HUES64 (cell line): ENCODE measurements around the gene FBLN1.

ENCODE experiments used
- H3K27ac ChIP-seq: 2 replicates; pipeline ENCODE4 v1.7.0; 2013; ENCODE audit warnings: low read depth, low read length, inconsistent platforms
- H3K27me3 ChIP-seq: 2 replicates; pipeline ENCODE4 v1.6.1; 2013; ENCODE audit warnings: mild to moderate bottlenecking, low read length; ENCODE audit not compliant: insufficient read depth
- H3K36me3 ChIP-seq: 2 replicates; pipeline ENCODE4 v1.6.1; 2013; ENCODE audit warnings: mild to moderate bottlenecking, low read length; ENCODE audit not compliant: insufficient read depth
- H3K4me1 ChIP-seq: 2 replicates; pipeline ENCODE4 v1.6.1; 2013; ENCODE audit warnings: mild to moderate bottlenecking, low read length, moderate library complexity; ENCODE audit not compliant: insufficient read depth
- H3K4me3 ChIP-seq: 2 replicates; pipeline ENCODE4 v1.5.1; 2013; ENCODE audit warnings: mild to moderate bottlenecking, low read length, moderate library complexity
- H3K9ac ChIP-seq: 2 replicates; pipeline ENCODE4 v1.6.1; 2013; ENCODE audit warnings: mild to moderate bottlenecking, low read depth, low read length
- H3K9me3 ChIP-seq: 2 replicates; pipeline ENCODE4 v1.6.1; 2013; ENCODE audit warnings: low read depth, low read length; ENCODE audit not compliant: insufficient read depth
- WGBS: fragments of 150-250, 120-280 bp; methylation state at CpG from one replicate; pipeline ENCODE4 v1.1.7; 2013; ENCODE audit warnings: missing lambda C conversion rate; 5-methylcytosine and 5-hydroxymethylcytosine counted together

FBLN1 gene

DNA sequence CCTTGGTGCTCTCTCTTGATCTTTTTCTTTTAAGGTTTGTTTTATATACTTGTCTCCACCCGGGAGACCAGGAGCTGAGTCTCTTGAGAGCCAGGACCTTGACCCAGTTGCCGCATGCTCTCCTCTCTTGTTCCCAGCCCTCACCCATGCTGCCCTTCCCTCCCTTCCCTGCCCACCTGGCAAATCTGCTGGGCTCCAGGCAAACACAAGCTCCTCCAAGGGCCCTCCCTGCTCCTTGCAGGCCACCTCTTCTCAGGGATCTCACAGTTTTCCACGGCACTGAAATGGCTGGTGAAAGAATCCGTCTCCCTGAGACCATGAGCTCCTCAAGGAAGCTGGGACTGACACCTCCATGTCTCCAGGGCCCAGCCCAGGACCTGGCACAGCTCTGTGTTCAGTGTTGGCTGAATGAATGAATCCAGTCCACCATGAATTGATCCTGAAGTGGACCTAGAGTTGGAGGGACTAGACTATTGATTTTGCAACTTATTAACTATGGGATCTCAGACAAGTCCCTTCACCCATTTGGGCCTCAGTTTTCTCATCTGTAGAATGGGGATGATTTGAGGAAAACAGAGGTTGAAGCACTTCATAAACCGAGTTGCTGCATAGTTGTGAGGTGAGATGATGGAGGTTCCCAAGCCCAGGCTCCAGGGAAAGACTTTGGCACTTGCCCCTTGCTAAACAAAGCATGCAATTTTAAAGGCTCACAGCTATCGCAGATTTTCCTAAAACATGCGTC is 25.1 kb upstream of the FBLN1 start:
- no peak overlapping the region for H3K27ac ChIP-seq
- no peaks in the 10 kb centered on the region for H3K9me3 ChIP-seq
- WGBS, result 92% methylated on average over 7 of the region's 7 CpGs
- H3K27me3 ChIP-seq, result no peaks in the 10 kb centered on the region
- no peaks in the 10 kb centered on the region for H3K36me3 ChIP-seq
- no peak overlapping the region for H3K4me3 ChIP-seq
- peaks cover 6% of the 10 kb centered on the region; the same call in 1 of the 2 replicates for H3K4me1 ChIP-seq
- H3K9ac ChIP-seq, result no peak overlapping the region

DNA sequence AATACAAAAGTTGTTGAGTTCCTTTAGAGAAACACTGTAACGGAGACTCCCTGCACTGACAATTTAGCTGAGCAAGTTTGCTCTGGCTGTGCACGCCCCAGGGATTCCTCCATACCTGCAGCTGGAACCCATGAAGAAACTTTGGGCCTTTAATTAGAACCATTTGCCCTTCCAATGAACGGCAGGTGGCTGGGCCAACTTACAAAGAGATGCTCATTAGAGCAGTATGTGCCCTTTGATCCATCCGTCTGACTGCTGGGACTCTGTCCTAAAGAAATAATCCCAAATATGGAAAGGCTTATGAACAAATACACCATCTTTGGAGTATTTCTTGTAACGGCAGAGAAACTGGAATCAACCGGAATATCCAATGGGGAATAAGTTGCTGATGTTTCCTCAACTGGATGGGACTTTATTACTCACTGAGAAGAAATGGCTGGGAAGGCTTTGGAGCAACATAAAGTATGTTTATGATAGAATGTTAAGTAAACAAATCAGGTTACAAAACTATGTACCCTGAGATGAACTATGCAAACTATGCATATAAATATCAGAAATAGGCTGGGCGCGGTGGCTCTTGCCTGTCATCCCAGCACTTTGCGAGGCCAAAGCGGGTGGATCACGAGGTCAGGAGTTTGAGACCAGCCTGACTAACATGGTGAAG is 24.4 kb upstream of the FBLN1 start:
- Histone ChIP-seq H3K36me3 (no peaks in the 10 kb centered on the region), H3K4me1 (peaks cover 6% of the 10 kb centered on the region; the same call in 1 of the 2 replicates), H3K4me3 (no peak overlapping the region), H3K27ac (no peak overlapping the region), H3K9ac (no peak overlapping the region), H3K9me3 (no peaks in the 10 kb centered on the region; the same call in 1 of the 2 replicates), H3K27me3 (no peaks in the 10 kb centered on the region)
- WGBS, result 86% methylated on average over 11 of the region's 11 CpGs

DNA sequence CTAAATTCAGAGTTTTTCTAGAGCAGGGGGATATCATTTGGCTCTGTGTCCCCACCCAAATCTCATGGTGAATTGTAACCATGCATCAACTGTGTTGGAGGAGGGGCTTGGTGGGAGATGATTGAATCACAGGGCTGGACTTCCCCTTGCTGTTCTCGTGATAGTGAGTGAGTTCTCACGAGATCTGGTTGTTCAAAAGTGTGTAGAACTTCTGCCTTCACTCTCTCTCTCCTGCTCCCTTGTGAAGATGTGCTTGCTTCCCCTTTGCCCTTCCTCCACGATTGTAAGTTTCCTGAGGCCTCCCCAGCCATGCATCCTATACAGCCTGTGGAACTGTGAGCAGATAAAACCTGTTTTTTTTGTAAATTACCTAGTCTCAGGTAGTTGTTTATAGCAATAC is 22.0 kb upstream of the FBLN1 start:
- H3K4me3 ChIP-seq, result no peak overlapping the region
- 95% methylated on average over 3 of the region's 3 CpGs for WGBS
- H3K9me3 ChIP-seq, result peaks cover 2% of the 10 kb centered on the region; the same call in 1 of the 2 replicates
- no peaks in the 10 kb centered on the region for H3K27me3 ChIP-seq
- H3K36me3 ChIP-seq, result no peaks in the 10 kb centered on the region
- H3K27ac ChIP-seq, result no peak overlapping the region
- H3K9ac ChIP-seq, result no peak overlapping the region
- H3K4me1 ChIP-seq, result no peaks in the 10 kb centered on the region

DNA sequence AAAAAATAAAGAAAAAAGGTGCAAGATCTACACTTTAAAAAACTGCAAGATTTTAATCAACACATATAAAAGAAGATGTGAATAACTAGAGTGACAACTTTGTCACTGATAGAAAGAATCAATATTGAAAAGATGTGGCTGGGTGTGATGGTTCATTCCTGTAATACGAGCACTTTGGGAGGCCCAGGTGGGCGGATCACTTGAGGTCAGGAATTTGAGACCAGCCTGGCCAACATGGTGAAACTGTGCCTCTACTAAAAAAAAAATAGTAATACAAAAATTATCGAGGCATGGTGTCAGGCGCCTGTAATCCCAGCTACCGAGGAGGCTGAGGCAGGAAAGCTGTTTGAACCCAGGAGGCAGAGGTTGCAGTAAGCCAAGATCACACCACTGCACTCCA is 21.0 kb upstream of the FBLN1 start:
- WGBS, result 87% methylated on average over 5 of the region's 5 CpGs
- H3K27ac ChIP-seq, result no peak overlapping the region
- H3K4me1 ChIP-seq, result no peaks in the 10 kb centered on the region

DNA sequence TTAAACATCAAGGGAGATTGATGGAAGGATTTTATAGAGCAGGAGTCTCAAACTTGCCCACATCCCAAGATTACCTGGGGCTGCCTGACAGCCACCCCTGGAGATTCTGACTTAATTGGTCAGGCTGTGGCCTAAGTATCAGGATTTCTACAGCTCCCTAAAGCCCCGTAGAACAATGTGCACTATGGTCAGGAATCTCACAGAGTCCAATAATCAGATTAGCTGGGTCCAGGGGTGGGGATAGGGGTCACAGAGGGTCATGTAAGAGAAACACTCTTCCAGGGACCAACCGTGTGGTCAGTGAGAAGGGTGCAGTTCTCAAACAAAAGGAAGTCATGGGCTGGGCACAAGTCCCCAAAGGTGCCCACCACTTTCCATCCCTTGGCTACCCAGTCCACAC is 20.5 kb upstream of the FBLN1 start:
- H3K4me1 ChIP-seq, result no peaks in the 10 kb centered on the region
- 89% methylated on average over 2 of the region's 2 CpGs for WGBS

More for the DNA sequence above, 21.0 kb upstream of the FBLN1 start:
- H3K9ac ChIP-seq, result no peak overlapping the region
- no peaks in the 10 kb centered on the region for H3K36me3 ChIP-seq
- peaks cover 2% of the 10 kb centered on the region; the same call in 1 of the 2 replicates for H3K9me3 ChIP-seq
- no peak overlapping the region for H3K4me3 ChIP-seq
- H3K27me3 ChIP-seq, result no peaks in the 10 kb centered on the region

DNA sequence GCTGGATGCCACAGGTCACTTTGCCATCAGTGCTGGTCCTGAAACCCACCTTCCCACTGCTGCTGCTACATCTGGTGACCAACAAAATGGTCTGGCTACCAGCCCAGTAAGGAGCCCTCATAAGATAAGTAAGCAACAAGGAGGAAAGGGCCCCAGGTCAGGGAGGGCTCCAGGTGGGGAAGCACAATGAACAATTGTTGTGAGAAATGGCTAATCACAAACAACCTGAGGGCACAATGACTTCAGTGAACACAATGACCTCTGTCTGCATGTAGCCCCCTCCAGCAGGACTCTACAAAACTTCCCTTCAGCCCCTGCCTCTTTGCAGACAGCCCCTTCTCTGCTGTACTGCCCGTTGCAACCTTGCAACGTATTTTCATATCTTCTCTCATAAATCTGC is 19.4 kb upstream of the FBLN1 start:
- Histone ChIP-seq H3K4me3 (no peak overlapping the region), H3K4me1 (no peaks in the 10 kb centered on the region), H3K27ac (no peak overlapping the region), H3K27me3 (no peaks in the 10 kb centered on the region), H3K36me3 (no peaks in the 10 kb centered on the region), H3K9me3 (peaks cover 19% of the 10 kb centered on the region), H3K9ac (no peak overlapping the region)
- 95% methylated on average over 2 of the region's 2 CpGs for WGBS

More for the DNA sequence above, 20.5 kb upstream of the FBLN1 start:
- Histone ChIP-seq H3K27ac (no peak overlapping the region), H3K27me3 (no peaks in the 10 kb centered on the region), H3K36me3 (no peaks in the 10 kb centered on the region), H3K9me3 (peaks cover 7% of the 10 kb centered on the region), H3K9ac (no peak overlapping the region), H3K4me3 (no peak overlapping the region)

DNA sequence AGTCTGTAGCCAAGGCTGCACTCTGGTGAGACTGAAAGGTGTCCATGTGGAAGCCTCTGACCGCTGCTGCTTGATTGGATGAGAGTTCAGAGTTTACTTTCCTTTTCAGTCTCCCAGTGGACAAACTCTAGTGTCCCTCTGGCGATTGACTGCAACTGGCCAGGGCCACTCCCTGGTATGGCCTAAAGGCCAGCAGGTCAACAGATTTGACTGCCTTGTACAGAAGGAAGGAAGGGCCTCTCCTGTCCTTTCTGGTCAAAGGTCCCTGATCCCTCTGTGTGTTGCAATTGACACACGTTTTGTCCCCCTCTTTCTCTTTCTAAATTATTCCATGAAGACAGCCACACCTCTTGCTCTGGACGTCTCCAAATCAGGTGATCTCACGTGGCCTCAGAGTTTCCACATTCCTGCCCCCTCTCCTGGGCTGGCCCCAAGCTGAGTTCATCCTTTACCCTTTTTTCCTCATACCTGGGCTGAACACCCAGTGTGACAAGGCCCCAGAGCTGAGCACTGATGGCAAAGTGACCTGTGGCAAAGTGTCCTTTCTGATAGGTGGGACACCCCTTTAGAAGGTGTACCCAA is 18.7 kb upstream of the FBLN1 start:
- peaks cover 25% of the 10 kb centered on the region for H3K9me3 ChIP-seq
- H3K36me3 ChIP-seq, result no peaks in the 10 kb centered on the region
- H3K27ac ChIP-seq, result no peak overlapping the region

DNA sequence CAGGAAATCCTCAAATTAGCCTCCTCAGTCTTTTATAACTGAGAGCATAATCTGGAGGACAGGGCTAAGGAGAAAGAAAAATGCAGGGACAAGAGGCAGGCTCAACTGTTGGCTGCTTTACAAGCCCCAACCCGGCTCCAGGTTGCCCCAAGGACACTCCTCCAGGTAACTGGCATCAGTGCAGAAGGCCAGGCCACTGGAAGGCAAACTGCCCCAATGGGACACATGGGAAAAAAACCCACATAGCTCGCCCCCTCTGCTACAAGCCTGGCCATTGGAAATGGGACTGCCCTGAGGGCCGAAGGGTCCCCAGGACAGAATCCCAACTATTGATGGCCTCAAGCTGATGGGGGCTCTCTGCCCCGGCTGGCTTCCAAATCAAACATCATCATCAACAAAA is 17.9 kb upstream of the FBLN1 start:
- H3K9me3 ChIP-seq, result peaks cover 31% of the 10 kb centered on the region
- WGBS, result 90% methylated on average over 4 of the region's 4 CpGs
- H3K36me3 ChIP-seq, result no peaks in the 10 kb centered on the region
- H3K4me1 ChIP-seq, result no peaks in the 10 kb centered on the region
- no peak overlapping the region for H3K9ac ChIP-seq
- H3K27ac ChIP-seq, result no peak overlapping the region
- H3K4me3 ChIP-seq, result no peak overlapping the region
- no peaks in the 10 kb centered on the region for H3K27me3 ChIP-seq

More for the DNA sequence above, 18.7 kb upstream of the FBLN1 start:
- Histone ChIP-seq H3K4me1 (no peaks in the 10 kb centered on the region), H3K27me3 (no peaks in the 10 kb centered on the region), H3K4me3 (no peak overlapping the region), H3K9ac (no peak overlapping the region)
- WGBS, result 81% methylated on average over 5 of the region's 5 CpGs

DNA sequence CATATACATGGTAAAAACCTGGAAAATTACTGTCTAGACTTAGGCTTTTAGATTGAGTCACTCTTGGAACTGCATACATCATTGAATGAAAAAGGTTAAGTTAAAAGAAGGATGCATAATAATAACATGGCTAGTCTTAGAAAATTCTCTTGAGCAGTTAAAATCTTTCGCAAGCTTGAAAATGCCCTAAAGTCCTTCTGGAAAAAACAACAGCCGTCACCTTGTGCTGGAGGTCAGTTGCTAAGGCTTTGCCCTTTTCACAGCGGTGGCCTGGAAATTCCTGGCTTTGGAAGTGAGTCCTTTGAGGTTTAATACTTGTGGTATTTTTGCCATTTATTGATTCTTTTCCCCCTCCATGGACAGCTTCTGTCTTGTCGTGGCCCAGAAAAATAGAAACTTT is 17.4 kb upstream of the FBLN1 start:
- Histone ChIP-seq H3K9ac (no peak overlapping the region), H3K4me3 (no peak overlapping the region), H3K27me3 (no peaks in the 10 kb centered on the region), H3K36me3 (no peaks in the 10 kb centered on the region), H3K27ac (no peak overlapping the region), H3K4me1 (no peaks in the 10 kb centered on the region), H3K9me3 (peaks cover 36% of the 10 kb centered on the region)
- WGBS, result 95% methylated on average over 4 of the region's 4 CpGs

DNA sequence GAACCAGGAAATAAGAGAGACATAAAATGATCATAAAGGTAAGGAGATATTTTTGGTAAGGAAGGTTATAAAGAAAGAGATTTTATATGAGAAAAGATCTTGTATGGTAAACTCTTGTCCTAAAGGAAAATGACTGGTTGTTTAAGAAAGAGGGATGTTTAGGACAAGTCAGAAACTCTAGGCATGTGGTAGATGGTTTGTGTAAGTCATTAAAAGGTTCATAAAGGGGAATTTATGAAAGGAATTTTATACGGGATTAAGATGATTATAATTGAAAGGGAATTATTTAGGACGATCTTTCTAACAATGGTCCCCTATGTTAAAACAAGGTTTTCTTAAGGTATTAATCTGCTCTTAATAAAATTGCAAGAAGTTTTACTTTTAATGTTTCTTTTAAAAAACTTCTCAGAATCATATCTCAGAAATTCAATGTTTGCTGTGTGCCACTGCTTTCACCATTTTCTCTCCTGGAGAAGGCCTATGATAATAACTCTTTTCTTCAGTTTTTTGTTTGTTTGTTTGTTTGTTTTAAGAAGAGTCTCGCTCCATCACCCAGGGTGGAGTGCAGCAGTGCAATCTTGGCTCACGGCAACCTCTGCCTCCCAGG is 13.8 kb upstream of the FBLN1 start:
- Histone ChIP-seq H3K4me1 (no peaks in the 10 kb centered on the region), H3K27ac (no peak overlapping the region), H3K4me3 (no peak overlapping the region), H3K27me3 (no peaks in the 10 kb centered on the region), H3K9ac (no peak overlapping the region), H3K9me3 (peaks cover 40% of the 10 kb centered on the region), H3K36me3 (no peaks in the 10 kb centered on the region)
- WGBS, result 92% methylated on average over 4 of the region's 4 CpGs

DNA sequence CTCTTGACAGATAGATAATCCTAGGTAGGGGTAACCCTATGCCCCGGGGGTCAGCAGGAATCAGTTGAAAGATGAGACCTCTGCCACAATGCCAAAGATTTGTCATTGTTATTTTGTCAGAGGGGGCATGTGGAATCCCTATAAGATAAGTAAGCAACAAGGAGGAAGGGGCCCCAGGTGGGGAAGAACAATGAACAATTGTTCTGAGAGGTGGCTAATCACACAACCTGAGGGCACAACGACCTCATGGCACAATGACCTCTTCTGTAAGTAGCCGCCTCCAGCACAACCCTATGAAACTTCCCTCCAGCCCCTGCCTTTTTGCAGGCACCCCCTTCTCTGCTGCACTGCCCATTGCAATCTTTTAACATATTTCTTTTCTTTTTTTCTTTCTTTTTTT is 11.8 kb upstream of the FBLN1 start:
- Histone ChIP-seq H3K4me1 (peaks cover 1% of the 10 kb centered on the region; the same call in 1 of the 2 replicates), H3K9me3 (peaks cover 38% of the 10 kb centered on the region), H3K27me3 (no peaks in the 10 kb centered on the region), H3K27ac (no peak overlapping the region), H3K9ac (no peak overlapping the region), H3K4me3 (no peak overlapping the region), H3K36me3 (no peaks in the 10 kb centered on the region)
- 87% methylated on average over 3 of the region's 3 CpGs for WGBS
